Measurements from ENCODE around the gene LCN1.
"Not testable (repeated sequence)": the region's sequence is repeated elsewhere in the genome, so short reads cannot be mapped to it uniquely, and the experiment has no call there.

GRCh38 chr9:135534192-135534711 is 13.0 kb downstream of the LCN1 start:
- TF ChIP-seq POLR2AphosphoS5 (IDR thresholded peaks at IDR 0.05; ENCODE audit: insufficient read depth, low read depth, low read length); CTCF (IDR thresholded peaks at IDR 0.05; ENCODE audit: extremely low read depth in 1 of 2, insufficient read depth in 1 of 2, low read depth in 1 of 2, low read length in 2 of 2); EZH2 (IDR thresholded peaks at IDR 0.05; ENCODE audit: borderline replicate concordance, low read depth, low read length, severe bottlenecking); POLR2A (IDR thresholded peaks at IDR 0.05; ENCODE audit: low read depth, low read length); FOS (IDR thresholded peaks at IDR 0.05; ENCODE audit: borderline replicate concordance, insufficient read depth, low read length); JUN (IDR thresholded peaks at IDR 0.05; ENCODE audit: borderline replicate concordance, insufficient read depth, insufficient read length, low read depth); MAX (IDR thresholded peaks at IDR 0.05; ENCODE audit: insufficient read depth, insufficient read length): not testable (repeated sequence)
